ENCODE measurements around the gene B4GALT6.

DNA sequence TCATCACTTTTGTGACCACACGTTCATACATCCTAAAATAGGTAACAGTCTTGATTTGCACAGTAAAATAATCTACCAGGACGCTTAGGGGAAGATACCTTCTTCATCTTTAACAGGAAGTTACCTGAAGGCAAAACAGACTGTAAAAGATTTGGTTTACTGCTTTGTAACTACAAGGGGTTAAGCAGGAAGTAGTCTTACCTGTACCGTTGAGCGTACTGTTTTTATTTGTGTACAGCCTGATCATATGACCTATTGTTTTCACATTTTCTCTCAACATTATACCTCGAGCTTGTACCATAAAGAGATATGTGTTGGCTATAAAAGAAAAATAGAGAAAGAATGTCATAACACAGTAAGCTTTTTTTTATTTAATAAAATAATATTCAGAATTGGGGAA is 18.3 kb downstream of the B4GALT6 start:
- TF ChIP-seq, protein P1, sequence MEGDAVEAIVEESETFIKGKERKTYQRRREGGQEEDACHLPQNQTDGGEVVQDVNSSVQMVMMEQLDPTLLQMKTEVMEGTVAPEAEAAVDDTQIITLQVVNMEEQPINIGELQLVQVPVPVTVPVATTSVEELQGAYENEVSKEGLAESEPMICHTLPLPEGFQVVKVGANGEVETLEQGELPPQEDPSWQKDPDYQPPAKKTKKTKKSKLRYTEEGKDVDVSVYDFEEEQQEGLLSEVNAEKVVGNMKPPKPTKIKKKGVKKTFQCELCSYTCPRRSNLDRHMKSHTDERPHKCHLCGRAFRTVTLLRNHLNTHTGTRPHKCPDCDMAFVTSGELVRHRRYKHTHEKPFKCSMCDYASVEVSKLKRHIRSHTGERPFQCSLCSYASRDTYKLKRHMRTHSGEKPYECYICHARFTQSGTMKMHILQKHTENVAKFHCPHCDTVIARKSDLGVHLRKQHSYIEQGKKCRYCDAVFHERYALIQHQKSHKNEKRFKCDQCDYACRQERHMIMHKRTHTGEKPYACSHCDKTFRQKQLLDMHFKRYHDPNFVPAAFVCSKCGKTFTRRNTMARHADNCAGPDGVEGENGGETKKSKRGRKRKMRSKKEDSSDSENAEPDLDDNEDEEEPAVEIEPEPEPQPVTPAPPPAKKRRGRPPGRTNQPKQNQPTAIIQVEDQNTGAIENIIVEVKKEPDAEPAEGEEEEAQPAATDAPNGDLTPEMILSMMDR (conservative IDR thresholded peaks at IDR 0.05; ENCODE audit: low read depth, low read length): no peak
- TF ChIP-seq RAD21 (IDR thresholded peaks at IDR 0.05; ENCODE audit: low read length): no peak
- TF ChIP-seq BHLHE40 (IDR thresholded peaks at IDR 0.05; ENCODE audit: low read depth, low read length): no peak
- no peak for TF ChIP-seq POLR2A (IDR thresholded peaks at IDR 0.05; ENCODE audit: low read depth, low read length)
- TF ChIP-seq, protein P2, sequence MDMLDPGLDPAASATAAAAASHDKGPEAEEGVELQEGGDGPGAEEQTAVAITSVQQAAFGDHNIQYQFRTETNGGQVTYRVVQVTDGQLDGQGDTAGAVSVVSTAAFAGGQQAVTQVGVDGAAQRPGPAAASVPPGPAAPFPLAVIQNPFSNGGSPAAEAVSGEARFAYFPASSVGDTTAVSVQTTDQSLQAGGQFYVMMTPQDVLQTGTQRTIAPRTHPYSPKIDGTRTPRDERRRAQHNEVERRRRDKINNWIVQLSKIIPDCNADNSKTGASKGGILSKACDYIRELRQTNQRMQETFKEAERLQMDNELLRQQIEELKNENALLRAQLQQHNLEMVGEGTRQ (IDR thresholded peaks at IDR 0.05; ENCODE audit: low read depth, low read length): no peak
- TF ChIP-seq, protein P3, sequence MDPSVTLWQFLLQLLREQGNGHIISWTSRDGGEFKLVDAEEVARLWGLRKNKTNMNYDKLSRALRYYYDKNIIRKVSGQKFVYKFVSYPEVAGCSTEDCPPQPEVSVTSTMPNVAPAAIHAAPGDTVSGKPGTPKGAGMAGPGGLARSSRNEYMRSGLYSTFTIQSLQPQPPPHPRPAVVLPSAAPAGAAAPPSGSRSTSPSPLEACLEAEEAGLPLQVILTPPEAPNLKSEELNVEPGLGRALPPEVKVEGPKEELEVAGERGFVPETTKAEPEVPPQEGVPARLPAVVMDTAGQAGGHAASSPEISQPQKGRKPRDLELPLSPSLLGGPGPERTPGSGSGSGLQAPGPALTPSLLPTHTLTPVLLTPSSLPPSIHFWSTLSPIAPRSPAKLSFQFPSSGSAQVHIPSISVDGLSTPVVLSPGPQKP (IDR thresholded peaks at IDR 0.05; ENCODE audit: borderline replicate concordance, low read depth, low read length): no peak
- TF ChIP-seq FOS (IDR thresholded peaks at IDR 0.05; ENCODE audit: low read depth, low read length): no peak
- no peak for TF ChIP-seq RCOR1 (IDR thresholded peaks at IDR 0.05; ENCODE audit: insufficient replicate concordance, low read length)
- TF ChIP-seq RFX5 (IDR thresholded peaks at IDR 0.05; ENCODE audit: low read depth, low read length): no peak
- no peak for TF ChIP-seq CHD1 (IDR thresholded peaks at IDR 0.05; ENCODE audit: low read depth, low read length)
- TF ChIP-seq NFE2L2 (IDR thresholded peaks at IDR 0.05; ENCODE audit: low read depth, low read length): no peak
